H1 (cell line): Measurements from ENCODE around the gene GRM4. TPM values are rescaled to one million over a fixed set of nuclear protein-coding genes. Genes with fewer than 3 reads are reported as not detected.

Experiments
- CTCF ChIA-PET: fragments of 300-600 bp; sonication (Branson Sonifier 250); formaldehyde crosslinking; loops from one replicate; lab custom pipeline; 2021; ENCODE audit not compliant: partially characterized antibody; lab: Charles Lee
- POLR2A ChIA-PET: fragments of 300-600 bp; sonication (Branson Sonifier 250); formaldehyde crosslinking; loops from one replicate; lab custom pipeline; 2021; ENCODE audit warnings: inconsistent platforms; ENCODE audit not compliant: partially characterized antibody; lab: Charles Lee
- DNase-seq, 2 experiments: peaks; one replicate each; pipeline versions ENCODE4 v3.0.0 to v3.0.0-alpha.2; 2010 to 2022; ENCODE audit warnings: low spot score in 2 of 2, low read depth in 1 of 2, mixed read lengths in 1 of 2
- FAIRE-seq: peaks from 2 replicates; lab custom pipeline; 2011; peaks lifted over from hg19 to GRCh38; lab: Jason Lieb, UNC
- H2AFZ ChIP-seq: 2 replicates; pipeline ENCODE4 v1.8.1; 2012; ENCODE audit warnings: low read length, inconsistent platforms
- H2AK5ac ChIP-seq: 2 replicates; pipeline ENCODE4 v1.6.1; 2013; ENCODE audit warnings: low read depth, low read length
- H2BK120ac ChIP-seq: replicated peaks from 2 replicates; pipeline ENCODE3; 2013; ENCODE audit warnings: low read depth, low read length, inconsistent platforms
- H2BK12ac ChIP-seq: 2 replicates; pipeline ENCODE4 v1.6.1; 2013; ENCODE audit warnings: low read depth, low read length
- H2BK15ac ChIP-seq: 2 replicates; pipeline ENCODE4 v1.6.1; 2013; ENCODE audit warnings: low read length
- H2BK20ac ChIP-seq: 2 replicates; pipeline ENCODE4 v1.6.1; 2013; ENCODE audit warnings: low read length
- H2BK5ac ChIP-seq: 2 replicates; pipeline ENCODE4 v1.6.1; 2013; ENCODE audit warnings: low read depth, low read length
- H3K14ac ChIP-seq: 2 replicates; pipeline ENCODE4 v1.6.1; 2013; ENCODE audit warnings: inconsistent platforms; ENCODE audit not compliant: insufficient read length
- H3K18ac ChIP-seq: 2 replicates; pipeline ENCODE4 v1.6.1; 2013; ENCODE audit warnings: low read length; ENCODE audit errors: extremely low read depth
- H3K23ac ChIP-seq: 2 replicates; pipeline ENCODE4 v1.6.1; 2013; ENCODE audit warnings: inconsistent platforms; ENCODE audit not compliant: insufficient read length
- H3K23me2 ChIP-seq: 2 replicates; pipeline ENCODE4 v1.6.1; 2013; ENCODE audit warnings: low read depth, low read length
- H3K27ac ChIP-seq: 2 replicates; pipeline ENCODE4 v1.6.1; 2011; ENCODE audit warnings: low read depth, low read length, inconsistent platforms
- H3K27me3 ChIP-seq, 4 experiments: replicated peaks in 1 of 4; 1 replicate in 1 of 4; 2 replicates in 3 of 4; pipeline versions ENCODE4 v1.6.1 to v1.8.1; 2011 to 2013; ENCODE audit warnings: low read length in 3 of 4, mild to moderate bottlenecking in 3 of 4, inconsistent platforms in 2 of 4, mixed read lengths in 2 of 4, moderate library complexity in 1 of 4; ENCODE audit not compliant: control insufficient read depth in 3 of 4, insufficient read depth in 3 of 4; ENCODE audit errors: extremely low read depth in 1 of 4
- H3K36me3 ChIP-seq, 4 experiments: 2 replicates each; pipeline versions ENCODE4 v1.6.1 to v1.8.1; 2011 to 2013; ENCODE audit warnings: mild to moderate bottlenecking in 4 of 4, low read length in 3 of 4, moderate library complexity in 2 of 4, control low read depth in 1 of 4, inconsistent platforms in 1 of 4; ENCODE audit not compliant: insufficient read depth in 4 of 4, control insufficient read depth in 2 of 4
- H3K4ac ChIP-seq: replicated peaks from 2 replicates; pipeline ENCODE3; 2013; ENCODE audit warnings: low read length, low read depth, mixed read lengths, inconsistent platforms; ENCODE audit not compliant: insufficient read length
- H3K4me1 ChIP-seq, 4 experiments: replicated peaks in 1 of 4; 1 replicate in 1 of 4; 2 replicates in 3 of 4; pipeline versions ENCODE4 v1.6.1 to v1.8.1; 2011 to 2013; ENCODE audit warnings: low read length in 3 of 4, inconsistent platforms in 2 of 4, mixed read lengths in 1 of 4; ENCODE audit not compliant: insufficient read depth in 4 of 4, control insufficient read depth in 3 of 4
- H3K4me2 ChIP-seq, 2 experiments: 2 replicates each; pipeline versions ENCODE4 v1.6.1 to v1.8.1; 2011 to 2013; ENCODE audit warnings: low read depth in 2 of 2, low read length in 2 of 2, control low read depth in 1 of 2, inconsistent platforms in 1 of 2, mild to moderate bottlenecking in 1 of 2; ENCODE audit not compliant: insufficient read depth in 1 of 2
- H3K4me3 ChIP-seq, 4 experiments: fragments of 200-600, 300-600 bp in 1 of 4; sonication (generic), shearing (Covaris generic), sonication (Bioruptor Twin) in 1 of 4; 2 replicates each; pipeline versions ENCODE4 v1.5.1 to v1.8.1; 2011 to 2016; ENCODE audit warnings: low read length in 4 of 4, low read depth in 3 of 4, control low read depth in 2 of 4, inconsistent platforms in 2 of 4, mild to moderate bottlenecking in 2 of 4, mixed read lengths in 1 of 4, moderate library complexity in 1 of 4; ENCODE audit not compliant: insufficient read depth in 2 of 4; ENCODE audit errors: extremely low read depth in 1 of 4
- H3K56ac ChIP-seq: replicated peaks from 2 replicates; pipeline ENCODE3; 2013; ENCODE audit warnings: low read depth, mild to moderate bottlenecking, mixed read lengths, low read length, inconsistent platforms; ENCODE audit not compliant: insufficient read length
- H3K79me1 ChIP-seq: 2 replicates; pipeline ENCODE4 v1.6.1; 2013; ENCODE audit warnings: low read depth, low read length, control low read depth
- H3K79me2 ChIP-seq, 2 experiments: 2 replicates each; pipeline versions ENCODE4 v1.6.1 to v1.8.1; 2012 to 2013; ENCODE audit warnings: low read length in 2 of 2, mild to moderate bottlenecking in 2 of 2, inconsistent platforms in 1 of 2; ENCODE audit not compliant: insufficient read depth in 2 of 2, control insufficient read depth in 1 of 2
- H3K9ac ChIP-seq, 4 experiments: replicated peaks in 1 of 4; 1 replicate in 1 of 4; 2 replicates in 3 of 4; pipeline versions ENCODE4 v1.6.1 to v1.8.1; 2011 to 2013; ENCODE audit warnings: low read depth in 3 of 4, low read length in 3 of 4, control low read depth in 2 of 4, mild to moderate bottlenecking in 2 of 4, moderate library complexity in 2 of 4, inconsistent platforms in 1 of 4; ENCODE audit errors: extremely low read depth in 1 of 4
- H3K9me3 ChIP-seq, 2 experiments: 2 replicates each; pipeline versions ENCODE4 v1.6.1 to v1.8.1; 2012 to 2013; ENCODE audit warnings: mild to moderate bottlenecking in 2 of 2, moderate library complexity in 2 of 2, control low read depth in 1 of 2, inconsistent platforms in 1 of 2, low read depth in 1 of 2, low read length in 1 of 2, mixed read lengths in 1 of 2; ENCODE audit not compliant: insufficient read depth in 2 of 2
- H4K20me1 ChIP-seq, 2 experiments: replicated peaks in 1 of 2; 2 replicates each; pipeline versions ENCODE3 to v1.8.1; 2011 to 2013; ENCODE audit warnings: inconsistent platforms in 2 of 2, low read length in 2 of 2, mild to moderate bottlenecking in 1 of 2; ENCODE audit not compliant: insufficient read depth in 2 of 2, control insufficient read depth in 1 of 2
- H4K5ac ChIP-seq: 2 replicates; pipeline ENCODE4 v1.6.1; 2013; ENCODE audit warnings: low read length, low read depth, mixed read lengths, inconsistent platforms; ENCODE audit not compliant: insufficient read length
- H4K8ac ChIP-seq: 2 replicates; pipeline ENCODE4 v1.8.0; 2013; ENCODE audit warnings: mild to moderate bottlenecking, moderate library complexity, low read length, inconsistent platforms; ENCODE audit not compliant: insufficient read depth; ENCODE audit errors: extremely low read depth
- H4K91ac ChIP-seq: replicated peaks from 2 replicates; pipeline ENCODE3; 2013; ENCODE audit warnings: low read length, mixed read lengths, inconsistent platforms; ENCODE audit not compliant: insufficient read length
- ASH2L ChIP-seq: fragments of 200-600, 300-600 bp; sonication (generic); IDR thresholded peaks from one replicate; pipeline ENCODE4 v1.7.1; 2017; ENCODE audit warnings: low read length
- BCL11A ChIP-seq, 2 experiments: IDR thresholded peaks; one replicate each; pipeline ENCODE4 v1.6.1; 2011; ENCODE audit warnings: low read depth in 2 of 2, low read length in 2 of 2, mild to moderate bottlenecking in 2 of 2
- CHD2 ChIP-seq: IDR thresholded peaks from 2 replicates; pipeline ENCODE4 v1.6.1; 2012; ENCODE audit warnings: low read length, improper control_type of control experiment
- JUND ChIP-seq: IDR thresholded peaks from 2 replicates; pipeline ENCODE4 v1.6.1; 2011; ENCODE audit warnings: mild to moderate bottlenecking, improper control_type of control experiment, low read length
- KDM1A ChIP-seq: fragments of 200-600, 300-600 bp; sonication (generic); IDR thresholded peaks from 2 replicates; pipeline ENCODE4 v1.7.1; 2016; ENCODE audit warnings: mild to moderate bottlenecking, low read length, borderline replicate concordance
- KDM5A ChIP-seq: fragments of 200-600 bp; IDR thresholded peaks from 2 replicates; pipeline ENCODE4 v1.7.1; 2012; ENCODE audit warnings: mild to moderate bottlenecking, low read length, inconsistent platforms, mixed read lengths
- NRF1 ChIP-seq: IDR thresholded peaks from 2 replicates; pipeline ENCODE4 v1.6.1; 2011; ENCODE audit warnings: mild to moderate bottlenecking, low read depth, low read length, improper control_type of control experiment
- RFX5 ChIP-seq: IDR thresholded peaks from 2 replicates; pipeline ENCODE4 v1.6.1; 2011; ENCODE audit warnings: low read depth, low read length, improper control_type of control experiment, borderline replicate concordance
- SAP30 ChIP-seq: fragments of 300-600 bp; sonication (generic); IDR thresholded peaks from 2 replicates; pipeline ENCODE4 v1.7.1; 2012; ENCODE audit warnings: low read length, moderate library complexity, mild to moderate bottlenecking, inconsistent platforms; ENCODE audit not compliant: insufficient read depth, insufficient replicate concordance
- SIRT6 ChIP-seq: IDR thresholded peaks from one replicate; pipeline ENCODE4 v1.7.1; 2012; ENCODE audit warnings: low read length, inconsistent platforms
- TAF7 ChIP-seq: optimal IDR thresholded peaks from 2 replicates; pipeline ENCODE3; 2011; ENCODE audit warnings: low read depth, mild to moderate bottlenecking, inconsistent platforms, low read length, moderate library complexity, borderline replicate concordance
- WGBS, 2 experiments: shearing (Covaris generic) in 1 of 2; methylation state at CpG; one replicate each; pipeline versions ENCODE4 v1.1.6 to v1.1.7; 2013 to 2015; ENCODE audit warnings: low lambda C conversion rate in 2 of 2, mixed read lengths in 2 of 2, inconsistent platforms in 1 of 2, low coverage in 1 of 2, missing lambda C conversion rate in 1 of 2; ENCODE audit not compliant: insufficient replicate concordance in 2 of 2, insufficient coverage in 1 of 2, insufficient read length in 1 of 2; ENCODE audit errors: extremely low coverage in 1 of 2, missing lambda C conversion rate in 1 of 2; 5-methylcytosine and 5-hydroxymethylcytosine counted together
- polyA plus RNA-seq, 7 experiments: library from polyadenylated mRNA; depleted of rRNA in 3 of 7; stranded (reverse) in 5 of 7; unstranded in 2 of 7; fragments of >200 nt in 5 of 7; fragments of 200-250 nt in 2 of 7; gene quantifications; 1 replicate in 5 of 7; 2 replicates in 1 of 7; 4 replicates in 1 of 7; pipeline versions ENCODE4 v1.2.1 to v1.2.3, GENCODE V29; 2011 to 2013; ENCODE audit warnings: missing spikeins in 2 of 7, mixed read lengths in 2 of 7
- total RNA-seq: library from RNA; stranded (reverse); fragmentation: NEBNext Ultra II Directional; extraction: Animal tissue kit (Norgen Biotek cat#: 25700); gene quantifications from 2 replicates; pipeline ENCODE4 v1.2.1, GENCODE V29; 2021

Gene GRM4
- total and polyA plus RNA-seq, 2 of the 8 experiments (the other 6 are each of a cell fraction or from before 2014, with no cell fraction given), result 19.6 to 21.5 TPM

GRCh38 chr6:34145161-34146020 is 496 bp downstream of the GRM4 start:
- no peak overlapping the region for H4K91ac ChIP-seq
- peak overlapping the region in 1 of 4 experiments; percentile 32; a peak in 1 of 7 replicates for H3K9ac ChIP-seq
- no peak overlapping the region; the same call in 1 of the 2 replicates for H2AK5ac ChIP-seq
- peak overlapping the region; percentile 47 for H4K5ac ChIP-seq
- H3K79me1 ChIP-seq, result 0 out of 2 replicates have a peak, but pooled peaks cover 1% of the 10 kb centered on the region
- H4K20me1 ChIP-seq, result peaks cover 2% of the 10 kb centered on the region in 2 experiments
- H2BK20ac ChIP-seq, result 0 out of 2 replicates have a peak overlapping the region, but pooled peaks have one; percentile 72
- CTCF ChIA-PET, result interaction anchor here (0.7 to 11.8 kb wide), 20 partner anchors 9 to 412 kb away, joined by 3 to 128 read pairs (median 4); no protein-coding TSS in a partner anchor
- H3K36me3 ChIP-seq, result no peaks in the 10 kb centered on the region
- peak overlapping the region; percentile 59 for H4K8ac ChIP-seq
- H2AFZ ChIP-seq, result no peak overlapping the region; the same call in 1 of the 2 replicates
- H3K4me3 ChIP-seq, result peak overlapping the region; percentile 51 to 77 (median 64)
- H3K79me2 ChIP-seq, result peaks cover 0 to 3% of the 10 kb centered on the region in 2 experiments; a peak in 1 of 4 replicates
- H3K56ac ChIP-seq, result peak overlapping the region; percentile 9
- no peak overlapping the region; the same call in 1 of the 2 replicates for H2BK15ac ChIP-seq
- H2BK5ac ChIP-seq, result peak overlapping the region; percentile 77; the same call in 1 of the 2 replicates
- H3K14ac ChIP-seq, result no peak overlapping the region
- H3K9me3 ChIP-seq, result no peaks in the 10 kb centered on the region
- POLR2A ChIA-PET, result interaction anchor here (0.6 to 3.4 kb wide), 18 partner anchors 9 to 539 kb away, joined by 3 to 27 read pairs (median 4); partner anchors contain the start of genes HMGA1 and UQCC2
- no peak overlapping the region for H3K23ac ChIP-seq
- peaks cover 22% of the 10 kb centered on the region; the same call in 1 of the 2 replicates for H3K23me2 ChIP-seq
- H3K4me1 ChIP-seq, result peaks cover 12 to 57% (median 47%) of the 10 kb centered on the region in 4 experiments
- H2BK12ac ChIP-seq, result peak overlapping the region; percentile 5; the same call in 1 of the 2 replicates
- DNase-seq (peak in 1 of 2 experiments; percentile 80), FAIRE-seq (no peak)
- H3K27me3 ChIP-seq, result peaks cover 0 to 46% (median 31%) of the 10 kb centered on the region in 4 experiments; a peak in 6 of 7 replicates
- H3K4ac ChIP-seq, result no peak overlapping the region
- H3K18ac ChIP-seq, result peak overlapping the region; percentile 86
- H3K4me2 ChIP-seq, result peak overlapping the region; percentile 63 to 99
- H3K27ac ChIP-seq, result no peak overlapping the region
- H2BK120ac ChIP-seq, result no peak overlapping the region
- WGBS, 2 experiments, result 2% methylated on average over 60 of the region's 100 CpGs; no CpG with 5 or more reads in 1 of the 2 experiments
- no peak for TF ChIP-seq SIRT6
- TF ChIP-seq CHD2, result no peak
- peak; percentile 87 for TF ChIP-seq ASH2L
- no peak for TF ChIP-seq BCL11A (IDR thresholded peaks at IDR 0.05; ENCODE audit: low read depth in 2 of 2, low read length in 2 of 2)
- no peak for TF ChIP-seq TAF7
- TF ChIP-seq SAP30, result no peak
- TF ChIP-seq KDM5A, result no peak
- TF ChIP-seq KDM1A, result no peak
- TF ChIP-seq RFX5, result no peak
- TF ChIP-seq JUND, result no peak
- TF ChIP-seq NRF1, result no peak
